Islet precursor cell (in vitro differentiated cells): ENCODE data around the gene CYP2C18.
"Not testable (repeated sequence)": the region's sequence is repeated elsewhere in the genome, so short reads cannot be mapped to it uniquely, and the experiment has no call there.

Experiments
- DNase-seq: peaks from one replicate; pipeline ENCODE4 v3.0.0-alpha.2; 2018

Gene CYP2C18

GRCh38 chr10:94747838-94748237 lies 64.3 kb downstream of the CYP2C18 start:
- DNase-seq = no peak

- no peak for DNase-seq
Measured at GRCh38 chr10:94757916-94758315, 74.4 kb downstream of the CYP2C18 start.

GRCh38 chr10:94760586-94761178 lies 77.2 kb downstream of the CYP2C18 start:
- no peak for DNase-seq

- DNase-seq = no peak
Measured at GRCh38 chr10:94762393-94762792, 78.9 kb downstream of the CYP2C18 start, which contains the start of gene CYP2C19. TSS of gene CYP2C19 (plus strand) at chr10:94762681. CDS start at chr10:94762706, 25 bp downstream.

GRCh38 chr10:94775425-94775824 lies 91.9 kb downstream of the CYP2C18 start:
- not testable (repeated sequence) for DNase-seq

GRCh38 chr10:94777886-94778458 lies 94.4 kb downstream of the CYP2C18 start:
- no peak for DNase-seq

GRCh38 chr10:94780844-94781243 lies 97.3 kb downstream of the CYP2C18 start:
- DNase-seq = no peak

GRCh38 chr10:94784256-94784655 lies 100.7 kb downstream of the CYP2C18 start:
- no peak for DNase-seq

GRCh38 chr10:94785211-94785610 lies 101.7 kb downstream of the CYP2C18 start:
- no peak for DNase-seq
